ENCODE measurements around the gene BMP7.

DNA sequence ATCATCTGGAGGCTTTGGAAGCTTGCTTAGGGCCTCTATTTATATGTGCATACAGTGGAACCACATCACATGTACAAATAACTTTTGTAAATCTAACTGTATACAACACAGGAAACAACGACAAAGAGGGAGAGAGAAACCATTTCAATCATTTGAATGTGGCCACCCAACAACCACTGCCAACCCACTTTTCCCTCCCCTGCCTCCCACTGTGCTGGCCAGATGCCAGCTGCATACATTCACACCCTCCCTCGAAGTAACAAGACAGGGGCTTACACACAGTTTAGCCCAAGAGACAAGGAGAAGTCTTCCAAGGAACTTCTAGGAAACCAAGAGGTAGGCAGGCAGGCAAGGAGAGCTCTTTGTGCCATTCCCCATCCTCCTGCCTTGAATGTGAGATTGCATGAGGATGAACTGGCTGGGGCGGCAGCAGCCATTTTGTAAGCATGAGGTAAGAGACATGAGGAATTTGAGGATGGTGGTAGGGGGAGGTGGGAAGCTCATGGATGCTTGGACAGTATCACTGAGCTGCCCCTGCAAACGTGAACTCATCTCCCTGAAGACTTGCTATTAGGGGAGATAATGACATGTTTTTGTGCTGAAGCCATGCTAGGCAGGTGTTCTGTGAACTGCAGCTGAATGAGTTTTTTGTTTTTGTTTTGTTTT, 18.2 kb downstream of the BMP7 start:
- no peak for TF ChIP-seq CTCF (IDR thresholded peaks at IDR 0.05)
- no peak for TF ChIP-seq POLR2A (IDR thresholded peaks at IDR 0.05)
- TF ChIP-seq POLR2AphosphoS5 (IDR thresholded peaks at IDR 0.05; ENCODE audit: insufficient read depth in 1 of 2, low read depth in 1 of 2), result no peak
